ENCODE results near the gene SLC2A13.
A peak's percentile ranks its signal among the peaks of the same experiment; 100 is the strongest.

SLC2A13 gene

DNA sequence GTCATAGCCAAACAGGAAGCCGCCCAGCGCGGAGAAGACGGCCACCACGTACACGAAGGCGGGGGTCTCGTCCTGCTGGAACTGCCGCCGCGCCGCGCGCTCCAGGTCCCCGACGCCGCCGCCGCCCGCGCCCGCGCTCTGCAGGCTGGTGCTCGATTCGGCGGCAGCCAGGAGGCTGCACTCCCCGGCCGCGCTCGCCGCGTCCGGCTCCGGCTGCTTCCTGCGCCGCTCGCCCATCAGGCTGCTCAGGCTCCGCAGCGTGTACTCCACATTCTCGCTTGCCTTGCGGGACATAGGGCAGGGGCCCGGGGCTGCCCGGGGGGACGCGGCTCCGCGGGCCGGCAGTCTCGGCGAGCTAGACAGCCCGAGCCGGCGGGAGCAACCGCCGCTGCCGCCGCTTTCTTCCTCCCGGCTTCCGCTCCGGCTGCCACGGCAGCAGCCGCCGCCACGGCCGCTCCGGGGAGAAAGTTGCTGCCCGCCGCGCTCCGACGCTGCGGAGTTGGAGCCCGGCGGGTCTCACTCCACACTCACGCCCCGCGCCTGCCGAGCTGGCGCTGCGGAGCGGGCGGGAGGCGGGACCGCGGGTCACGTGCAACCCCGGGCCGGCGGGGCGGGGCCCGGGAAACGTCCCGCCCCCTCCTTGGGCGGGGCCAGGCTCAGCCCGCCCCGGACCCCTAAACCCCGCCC, at the start of gene SLC2A13:
Gene SLC2A13, minus strand, starts transcription at position 567 of the 687 bp plus-strand sequence. Its CDS starts 273 bp downstream, at position 294.
- DNase-seq: peak; percentile 92

DNA sequence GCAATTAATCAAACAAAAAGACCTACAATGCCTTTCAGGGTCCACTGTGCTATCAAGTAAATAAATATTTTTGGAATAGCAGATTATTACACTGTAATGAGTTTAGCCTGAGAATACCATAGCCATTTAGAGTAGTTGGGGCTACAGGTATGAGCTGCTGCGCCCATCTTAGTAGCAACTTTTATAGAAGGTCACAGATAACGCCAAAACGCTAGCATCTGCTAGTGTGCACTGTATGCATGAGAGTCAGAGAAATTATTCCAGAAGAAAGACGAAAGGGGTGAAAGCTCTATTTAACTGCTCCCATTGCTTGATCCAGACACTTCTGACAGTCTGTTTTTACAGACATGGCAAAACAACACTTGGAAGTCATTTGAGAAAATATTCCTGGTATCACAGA, 48.5 kb upstream of the SLC2A13 start:
- DNase-seq: no peak

DNA sequence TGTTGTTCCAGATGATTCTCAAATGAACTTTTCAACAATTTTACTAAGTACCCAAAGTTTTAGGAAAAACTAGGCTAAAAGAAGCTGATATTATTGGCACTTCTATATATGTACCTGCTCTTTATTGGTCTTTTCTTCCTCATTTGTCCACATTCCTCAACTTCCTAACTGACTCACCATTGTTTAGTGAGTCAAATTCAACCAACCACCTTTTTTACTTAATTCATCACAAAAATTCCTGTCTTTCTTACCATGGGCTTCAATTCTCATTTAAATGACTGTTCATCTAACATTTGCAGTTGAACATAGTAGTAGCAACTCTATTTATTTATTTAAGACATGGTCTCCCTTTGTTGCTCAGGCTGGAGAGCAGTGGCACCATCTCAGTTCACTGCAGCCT, 47.6 kb upstream of the SLC2A13 start:
- no peak for DNase-seq

DNA sequence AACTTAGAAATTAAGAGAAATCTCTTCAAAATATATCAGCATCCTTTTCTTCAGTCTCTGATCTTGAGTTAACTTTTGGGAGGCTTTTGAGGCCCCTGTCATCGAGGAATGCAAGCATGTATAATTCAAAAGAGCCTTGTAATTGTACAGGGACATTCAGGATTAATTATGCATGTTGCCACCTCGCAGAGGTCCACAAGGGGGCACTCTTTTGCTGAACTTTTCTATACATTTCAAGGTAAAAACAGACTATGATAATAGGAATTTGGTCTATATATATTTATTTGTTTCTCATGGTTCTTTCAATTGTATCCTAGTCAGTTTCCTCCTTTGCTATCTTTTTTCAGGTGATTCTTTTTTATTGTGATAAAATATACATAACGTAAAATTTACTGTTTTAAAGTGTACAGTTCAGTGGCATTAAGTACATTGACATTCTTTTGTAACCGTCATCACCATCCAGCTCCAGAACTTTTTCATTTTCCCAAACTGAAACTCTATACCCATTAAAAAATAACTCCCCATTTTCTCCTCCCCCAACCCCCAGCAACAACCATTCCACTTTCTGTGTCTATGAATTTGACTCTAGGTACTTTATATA, 47.0 kb upstream of the SLC2A13 start:
- peak; percentile 78 for DNase-seq

DNA sequence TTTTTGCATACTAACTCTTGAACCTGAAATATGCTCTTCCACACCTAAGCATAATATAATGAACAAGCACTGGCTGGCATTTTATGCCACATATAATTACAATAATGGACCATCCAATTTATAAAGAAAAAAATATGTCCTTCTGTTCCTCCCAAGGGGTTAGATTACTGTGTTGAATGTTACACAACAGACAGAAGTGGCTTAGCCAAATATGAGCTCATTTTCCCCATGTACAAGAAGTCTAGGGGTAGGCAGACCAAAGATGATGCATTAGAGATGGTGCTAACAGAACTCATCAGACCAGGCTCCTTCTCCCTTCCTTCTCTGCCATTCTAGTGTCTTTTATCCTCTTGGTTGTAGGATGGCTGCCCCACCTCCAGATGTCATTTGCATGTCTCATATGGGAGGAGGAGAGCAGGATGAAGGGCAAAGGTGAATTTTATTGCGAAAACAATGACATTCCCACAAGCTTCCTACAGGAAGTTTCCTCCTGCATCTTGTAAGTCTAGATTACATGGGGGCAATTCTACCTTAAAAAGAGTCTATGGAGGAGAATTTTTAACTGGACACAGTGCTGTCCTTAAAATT, 43.9 kb upstream of the SLC2A13 start:
- no peak for DNase-seq

DNA sequence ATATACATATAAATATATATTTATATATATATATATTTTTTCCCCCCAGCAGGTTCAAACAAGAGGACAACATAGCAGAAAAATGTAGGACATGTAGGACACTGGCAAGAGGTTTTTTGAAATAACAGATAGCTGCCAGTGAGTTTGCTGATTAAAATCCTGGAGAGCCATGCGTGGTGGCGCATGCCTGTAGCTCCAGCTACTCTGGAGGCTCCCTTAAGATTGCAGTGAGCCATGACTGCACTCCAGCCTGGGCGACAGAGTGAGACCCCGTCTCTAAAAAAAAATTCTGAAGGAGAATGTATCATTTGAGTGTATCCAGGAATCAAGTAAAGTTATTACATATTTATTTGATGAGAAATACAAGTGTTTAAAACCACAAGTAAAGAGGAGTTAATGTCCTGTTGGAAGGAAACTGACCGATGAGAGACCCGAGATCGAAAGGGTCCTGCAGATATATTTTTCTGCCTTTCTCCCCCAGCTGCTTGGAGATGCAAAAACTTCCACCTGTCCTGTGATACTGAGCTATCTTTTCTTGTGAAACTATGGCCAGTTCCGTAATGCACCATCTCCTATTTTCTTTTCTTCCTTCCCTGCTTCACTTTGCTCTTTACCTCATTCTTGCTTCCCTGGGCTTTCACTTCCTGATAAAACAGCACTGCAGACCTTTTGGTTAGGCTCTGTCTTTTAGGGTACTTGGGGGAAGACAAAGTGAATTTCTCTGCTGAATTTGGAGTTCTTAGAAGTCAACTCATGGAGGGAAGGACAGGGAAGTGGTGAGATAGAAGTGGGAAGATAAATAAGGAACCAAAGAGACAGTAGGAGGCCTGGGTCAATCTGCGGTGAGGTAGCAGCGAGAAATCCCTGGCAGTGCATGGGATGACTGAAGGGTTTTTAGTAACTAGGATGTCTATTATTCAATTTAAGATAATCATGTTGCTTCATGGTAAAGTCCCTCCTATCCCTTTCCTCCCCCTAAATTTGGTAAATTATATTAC, 41.2 kb upstream of the SLC2A13 start:
- DNase-seq: no peak

DNA sequence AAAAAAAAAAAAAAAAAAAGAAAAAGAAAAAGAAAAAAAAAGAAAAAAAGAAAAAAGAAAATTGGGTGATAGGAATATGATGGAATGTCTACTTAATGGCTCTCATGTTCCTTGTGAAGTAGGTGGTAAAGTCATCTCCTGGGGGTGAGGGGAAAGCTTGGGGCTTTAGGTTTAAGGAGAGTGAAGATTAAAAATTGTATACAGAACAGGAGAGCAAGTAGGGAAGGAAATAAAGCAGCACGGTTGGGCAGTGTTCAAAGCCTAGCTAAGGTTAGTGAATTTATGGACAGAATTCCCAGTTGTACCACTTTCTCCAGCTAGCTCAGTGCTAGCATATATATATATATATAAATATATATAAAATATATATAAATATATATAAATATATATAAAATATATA, 40.0 kb upstream of the SLC2A13 start:
- no peak for DNase-seq

DNA sequence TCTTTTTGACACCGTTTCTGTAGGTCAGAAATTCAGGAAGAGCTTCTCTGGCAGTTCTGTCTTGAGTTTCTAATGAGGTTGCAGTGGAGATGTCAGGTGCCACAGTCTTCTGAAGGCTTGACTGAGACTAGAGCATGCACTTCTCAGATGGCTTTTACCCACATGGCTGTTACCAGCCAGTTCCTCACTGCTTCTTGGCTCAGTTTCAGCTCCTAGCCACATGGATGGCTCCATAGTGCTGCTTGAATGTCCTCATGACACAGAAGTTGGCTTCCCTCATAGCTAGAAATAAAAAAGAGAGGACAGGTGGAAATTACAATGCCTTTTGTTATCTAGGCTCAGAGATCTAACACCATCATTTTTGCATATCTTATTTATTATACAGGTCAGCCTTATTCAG, 38.1 kb upstream of the SLC2A13 start:
- no peak for DNase-seq

DNA sequence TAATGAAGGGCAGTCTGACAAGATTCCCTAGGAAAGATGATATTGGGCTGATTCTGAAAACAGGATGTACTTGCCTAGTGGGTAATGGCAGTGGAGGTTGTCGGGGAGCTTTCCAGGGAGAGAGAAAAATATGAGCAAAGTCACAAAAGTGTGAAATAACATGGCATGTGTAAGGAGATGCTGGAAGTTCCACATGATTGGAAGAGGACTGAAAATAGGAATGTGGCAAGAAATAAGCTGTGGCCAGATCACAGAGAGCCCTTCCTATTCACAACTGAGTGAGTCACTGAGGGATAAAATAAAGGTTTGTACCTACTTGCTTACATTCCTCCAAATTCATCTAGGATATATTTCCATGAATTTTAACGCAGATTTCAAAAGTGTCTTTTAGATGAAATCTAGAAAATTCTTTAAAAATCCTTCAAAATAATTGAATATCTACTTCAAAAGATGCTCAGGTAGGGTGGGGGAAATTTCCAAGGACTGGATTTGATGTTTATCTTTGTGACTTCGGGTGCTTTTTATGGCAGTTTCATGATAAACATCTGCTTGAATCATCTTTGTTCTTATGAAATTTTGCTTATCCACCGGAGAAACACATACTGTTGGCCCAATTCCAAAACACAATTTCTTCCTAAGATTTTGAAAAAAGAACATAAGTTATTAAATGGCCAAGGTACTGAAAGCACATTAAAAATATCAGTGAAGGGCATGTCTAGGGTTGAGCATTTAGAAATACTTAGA, 36.3 kb upstream of the SLC2A13 start:
- no peak for DNase-seq

DNA sequence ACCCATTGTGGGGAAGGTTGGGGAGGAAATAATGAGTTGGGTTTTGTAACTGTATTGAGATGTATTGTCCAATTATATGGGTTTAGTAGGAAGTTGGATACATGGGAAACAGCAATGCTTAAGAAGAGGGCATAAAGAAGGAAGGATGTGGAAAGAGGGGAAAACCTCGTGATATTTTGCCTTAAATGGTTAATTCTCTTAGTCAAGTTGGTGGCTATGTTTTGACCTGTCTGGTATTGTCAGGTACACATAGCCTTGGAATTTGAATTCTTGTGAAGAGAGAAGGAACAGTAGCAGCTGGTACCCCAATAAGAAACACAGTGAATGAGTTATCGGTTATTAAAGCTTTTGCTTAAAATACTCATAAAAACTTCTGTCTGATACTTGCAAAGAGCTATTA, 32.6 kb upstream of the SLC2A13 start:
- DNase-seq: no peak

DNA sequence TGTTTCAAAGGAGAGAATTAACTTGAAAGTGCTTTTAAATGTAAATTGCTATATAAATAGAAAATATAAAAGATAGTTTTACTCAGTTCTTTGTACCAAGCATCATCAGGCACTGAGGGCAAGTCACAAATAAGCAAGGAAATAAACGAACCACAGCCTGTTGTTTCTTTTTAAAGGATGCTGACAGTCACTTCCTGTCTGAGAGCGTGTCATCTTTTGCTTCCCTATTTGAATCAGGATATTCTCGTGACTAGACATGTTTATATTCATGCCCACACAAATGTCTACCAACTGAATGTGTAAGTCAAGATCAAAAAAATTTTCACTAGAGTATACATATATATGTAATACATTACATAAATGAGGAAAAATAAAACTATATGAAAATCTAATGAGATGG, 31.4 kb upstream of the SLC2A13 start:
- no peak for DNase-seq

DNA sequence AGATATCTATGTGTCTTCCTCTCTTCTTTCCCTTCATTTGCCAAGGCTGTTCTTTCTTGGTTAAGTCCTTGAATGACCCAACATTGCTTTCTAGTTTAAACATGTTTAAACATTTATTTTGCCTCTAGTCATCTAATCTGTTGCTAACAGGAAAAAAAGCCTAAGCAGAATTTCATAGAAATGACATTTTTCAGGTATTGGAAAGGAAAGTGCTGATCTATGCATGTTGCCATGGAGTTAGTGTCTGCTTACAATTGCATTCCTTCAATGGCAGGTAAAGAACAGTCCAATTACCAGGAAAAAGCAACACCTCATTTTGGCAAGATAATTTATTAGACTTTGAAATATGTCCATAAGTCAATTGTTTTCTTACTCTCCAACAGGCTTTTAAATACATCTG, 21.5 kb upstream of the SLC2A13 start:
- no peak for DNase-seq

DNA sequence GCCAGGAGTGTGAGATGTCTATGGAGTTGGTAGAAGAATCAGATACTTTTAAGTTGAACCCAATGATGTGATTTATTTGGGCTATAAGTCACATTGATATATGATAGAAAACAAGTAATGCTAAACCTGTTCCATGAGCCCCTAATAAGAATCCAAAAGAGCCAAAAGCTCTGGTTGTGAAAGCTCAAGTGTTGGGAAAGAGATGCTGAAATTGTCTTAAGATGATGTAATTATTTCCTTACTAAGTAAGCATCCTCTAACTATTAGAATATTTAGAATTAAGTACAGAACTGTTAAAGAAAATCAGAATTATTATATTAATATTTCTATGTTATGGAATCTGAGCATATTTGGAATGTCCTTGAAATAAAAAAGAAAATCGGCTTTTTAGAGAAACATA, 17.6 kb upstream of the SLC2A13 start:
- no peak for DNase-seq

DNA sequence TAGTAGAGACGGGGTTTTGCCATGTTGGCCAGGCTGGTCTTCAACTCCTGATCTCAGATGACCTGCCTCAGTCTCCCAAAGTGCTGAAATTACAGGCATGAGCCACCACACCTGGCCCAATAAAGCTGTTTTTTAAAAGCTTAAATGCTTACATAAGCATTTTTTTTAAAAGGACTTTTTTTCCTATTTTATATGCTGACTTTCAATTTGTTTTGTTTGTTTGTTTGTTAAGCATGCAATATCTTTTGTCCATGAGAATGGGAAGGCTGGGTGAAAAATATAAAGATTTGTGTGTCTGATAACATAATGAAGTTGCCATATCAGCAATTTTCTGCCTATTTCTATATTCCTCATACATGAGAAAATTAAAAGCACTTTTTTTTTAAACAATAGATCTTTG, 17.0 kb upstream of the SLC2A13 start:
- no peak for DNase-seq

DNA sequence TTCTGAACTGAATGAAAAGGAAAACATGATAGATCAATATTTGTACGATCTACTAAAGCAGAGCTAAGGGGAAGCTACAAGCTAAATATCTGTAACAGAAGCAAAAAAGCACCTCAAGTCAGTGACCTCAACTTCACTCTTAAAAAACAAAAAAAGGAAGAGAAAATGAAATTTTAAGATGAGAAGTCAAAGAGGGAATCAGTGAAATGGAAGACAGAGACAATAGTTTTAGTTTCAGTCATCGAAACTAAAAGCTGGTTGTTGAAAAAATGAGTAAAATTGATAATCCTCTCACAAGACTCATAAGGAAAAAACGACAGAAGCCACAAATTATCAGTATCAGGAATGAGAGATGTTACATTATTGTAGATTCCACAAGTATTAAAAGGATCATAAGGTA, 11.9 kb upstream of the SLC2A13 start:
- no peak for DNase-seq

DNA sequence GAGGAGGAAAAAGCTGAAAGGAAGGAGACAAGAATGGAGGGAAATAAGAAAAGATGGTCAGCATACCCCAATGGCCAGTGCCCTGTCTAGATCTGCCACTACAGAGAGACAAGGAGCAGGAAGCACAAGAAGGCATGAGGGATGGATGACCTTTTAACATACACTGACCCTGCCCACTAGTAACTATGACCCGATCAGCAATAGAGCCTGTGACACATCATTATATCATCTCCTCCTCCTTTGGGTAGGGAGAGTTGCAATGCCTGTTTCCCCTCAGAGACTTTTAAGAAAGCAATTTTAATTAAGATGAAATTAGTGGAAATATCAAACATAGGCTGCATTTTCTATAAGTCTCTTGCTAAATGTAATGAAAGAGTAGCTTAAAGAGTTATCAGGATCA, 4.7 kb upstream of the SLC2A13 start:
- DNase-seq: no peak

DNA sequence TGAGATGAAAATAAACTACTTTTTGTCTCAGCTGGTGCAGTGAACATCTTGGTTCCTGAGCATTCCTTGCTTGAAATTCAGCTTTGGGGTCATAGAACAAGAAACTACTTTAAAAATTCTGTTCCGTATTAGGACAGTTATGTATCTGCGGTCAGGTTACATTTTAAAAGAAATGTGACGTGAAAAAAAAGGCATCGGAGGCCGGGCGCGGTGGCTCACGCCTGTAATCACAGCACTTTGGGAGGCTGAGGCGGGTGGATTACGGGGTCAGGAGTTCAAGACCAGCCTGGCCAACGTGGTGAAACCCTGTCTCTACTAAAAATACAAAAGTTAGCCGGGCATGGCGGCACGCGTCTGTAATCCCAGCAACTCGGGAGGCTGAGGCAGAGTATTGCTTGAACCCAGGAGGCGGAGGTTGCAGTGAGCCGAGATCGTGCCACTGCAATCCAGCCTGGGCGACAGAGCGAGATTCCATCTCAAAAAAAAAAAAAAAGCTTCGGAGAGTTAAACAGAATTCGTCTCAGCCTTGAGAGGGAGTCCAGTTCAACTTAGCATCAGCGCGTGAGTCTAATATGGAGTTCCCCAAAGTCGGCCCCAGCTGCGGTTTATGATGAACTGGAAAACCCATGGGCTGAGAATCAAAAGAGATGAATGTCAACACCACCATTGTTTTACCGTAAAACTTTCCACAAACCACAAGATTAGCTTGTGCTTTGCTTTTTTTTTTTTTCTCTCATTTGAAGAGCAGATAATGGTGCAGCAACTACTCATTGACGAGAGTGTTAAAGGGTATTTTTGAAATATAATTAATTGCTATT, 2.1 kb upstream of the SLC2A13 start:
- peak; percentile 78 for DNase-seq

DNA sequence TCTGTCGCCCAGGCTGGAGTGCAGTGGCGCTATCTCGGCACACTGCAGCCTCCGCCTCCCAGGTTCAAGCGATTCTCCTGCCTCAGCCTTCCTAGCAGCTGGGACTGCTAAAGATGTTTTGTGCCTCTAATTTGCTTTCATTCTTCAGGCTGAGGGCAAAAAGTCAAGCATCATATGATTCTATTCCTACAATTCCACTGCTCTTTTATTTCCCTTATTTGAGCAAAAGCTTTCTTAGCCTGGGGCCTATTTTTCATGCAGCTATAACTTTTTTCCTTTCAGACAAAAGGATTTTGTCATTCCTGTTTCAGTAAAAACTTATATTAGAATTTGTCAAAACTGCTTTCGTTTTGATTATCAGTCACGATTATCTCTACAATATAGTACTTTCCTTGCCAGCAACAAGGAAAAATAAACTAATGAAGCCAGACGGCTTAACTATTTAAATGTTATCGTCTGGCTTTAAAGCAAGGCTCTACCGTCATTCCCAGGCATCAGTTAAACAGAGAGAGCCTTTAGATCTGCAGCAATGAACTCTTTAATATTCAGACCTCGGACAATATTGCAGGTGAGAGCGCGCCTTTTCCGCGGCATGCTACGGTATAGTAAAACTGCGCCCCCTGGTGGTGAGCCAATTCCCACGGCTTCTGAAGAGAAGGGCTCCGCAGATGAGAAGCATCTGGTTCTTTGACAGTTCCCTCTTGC, 1.4 kb upstream of the SLC2A13 start:
- peak; percentile 96 for DNase-seq

DNA sequence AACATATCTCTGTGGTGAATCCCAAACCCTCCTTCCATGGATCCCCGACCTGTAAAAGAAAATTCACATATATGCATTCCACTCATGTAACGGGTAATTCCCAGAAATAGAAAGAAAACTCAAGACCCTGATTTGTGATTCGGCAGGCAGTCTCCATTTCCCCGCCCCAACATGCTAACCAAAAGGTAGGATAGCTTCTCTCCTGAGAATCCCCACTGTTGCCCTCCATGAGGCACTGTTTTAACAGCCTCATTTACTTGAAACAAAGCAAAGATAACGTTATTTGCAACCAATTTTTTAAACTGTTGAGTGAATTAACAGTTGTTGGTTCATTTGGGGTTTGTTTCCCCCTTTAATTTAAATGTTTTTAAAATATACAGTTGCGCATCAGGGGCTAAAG, 774 bp upstream of the SLC2A13 start:
- no peak for DNase-seq

DNA sequence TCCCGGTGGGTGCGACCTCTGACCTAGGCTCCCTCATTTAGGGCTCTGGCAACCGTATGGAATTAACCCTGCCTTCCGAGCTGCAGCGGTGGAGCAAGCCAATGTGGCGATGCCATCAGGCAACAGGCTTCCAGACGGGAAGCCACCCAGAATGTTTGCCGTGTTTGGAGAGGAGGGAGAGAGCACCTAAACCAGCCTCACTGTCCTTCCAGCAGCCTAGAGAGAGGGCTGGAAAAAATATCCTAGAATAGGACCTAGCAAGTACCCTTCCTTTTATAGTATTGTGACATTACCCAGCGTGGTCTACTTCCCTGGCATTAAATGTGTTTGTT, 287 bp upstream of the SLC2A13 start:
- DNase-seq: no peak

DNA sequence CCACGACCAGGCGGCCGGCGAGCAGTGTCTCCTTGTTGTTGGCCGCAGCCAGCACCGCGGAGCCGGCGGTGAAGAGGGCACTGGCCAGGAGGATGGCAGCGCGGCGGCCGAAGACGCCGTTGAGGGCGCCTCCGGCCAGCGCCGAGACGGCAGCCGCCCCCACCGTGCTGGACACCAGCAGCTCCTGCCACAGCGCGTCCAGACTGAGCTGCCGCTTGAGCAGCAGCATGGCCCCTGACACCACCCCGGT, 691 bp downstream of the SLC2A13 start:
- DNase-seq: no peak

All from activated effector memory CD4-positive, alpha-beta T cell treated with anti-CD3 and anti-CD28 coated beads, Interleukin-2, amount 50 U/mL, for 16 hours (primary cell).